Umbilical cord (tissue), 2 donors: Measurements from ENCODE around the gene RPS6KA4. TPM values are rescaled to one million over a fixed set of nuclear protein-coding genes. Genes with fewer than 3 reads are reported as not detected.

Source experiments
- DNase-seq: peaks from one replicate; pipeline ENCODE4 v3.0.0-alpha.2; 2015; ENCODE audit warnings: low spot score
- total RNA-seq: library from RNA; depleted of rRNA; stranded (reverse); fragments of >200 nt; gene quantifications from one replicate; pipeline ENCODE4 v1.2.3, GENCODE V29; 2014; ENCODE audit warnings: low replicate concordance; ENCODE audit not compliant: insufficient read depth

The RPS6KA4 gene
- total RNA-seq, 1 donor from 2014 or later = 16.4 TPM

- no peak for DNase-seq
Measured at GRCh38 chr11:64364911-64365310, 5.9 kb downstream of the RPS6KA4 start.

GRCh38 chr11:64366751-64367150 is 7.8 kb downstream of the RPS6KA4 start:
- no peak for DNase-seq

- no peak for DNase-seq
Measured at GRCh38 chr11:64367931-64368672, 9.1 kb downstream of the RPS6KA4 start.

GRCh38 chr11:64368673-64369074 is 9.7 kb downstream of the RPS6KA4 start:
- DNase-seq = no peak

GRCh38 chr11:64369440-64370421 is 10.8 kb downstream of the RPS6KA4 start:
- no peak for DNase-seq

- no peak for DNase-seq
Measured at GRCh38 chr11:64371201-64371600, 12.2 kb downstream of the RPS6KA4 start.

GRCh38 chr11:64372021-64372420 is 13.1 kb downstream of the RPS6KA4 start:
- DNase-seq = no peak

GRCh38 chr11:64372802-64373597 is 14.0 kb downstream of the RPS6KA4 start:
- no peak for DNase-seq

GRCh38 chr11:64373598-64373974 is 14.6 kb downstream of the RPS6KA4 start:
- DNase-seq = no peak

GRCh38 chr11:64376071-64376470 is 17.1 kb downstream of the RPS6KA4 start:
- no peak for DNase-seq

- DNase-seq = peak; percentile 75
Measured at GRCh38 chr11:64378335-64378880, 19.4 kb downstream of the RPS6KA4 start.

- no peak for DNase-seq
Measured at GRCh38 chr11:64379160-64379559, 20.2 kb downstream of the RPS6KA4 start.

GRCh38 chr11:64379817-64380709 is 21.1 kb downstream of the RPS6KA4 start:
- DNase-seq = no peak

GRCh38 chr11:64381350-64381749 is 22.4 kb downstream of the RPS6KA4 start:
- DNase-seq = no peak

GRCh38 chr11:64382047-64382446 is 23.1 kb downstream of the RPS6KA4 start:
- peak; percentile 66 for DNase-seq

GRCh38 chr11:64382586-64382985 is 23.6 kb downstream of the RPS6KA4 start:
- DNase-seq = no peak

GRCh38 chr11:64383580-64383979 is 24.6 kb downstream of the RPS6KA4 start:
- DNase-seq = no peak

- DNase-seq = no peak
Measured at GRCh38 chr11:64384028-64384737, 25.2 kb downstream of the RPS6KA4 start.
